Islet precursor cell (in vitro differentiated cells): Measurements from ENCODE around the gene RFX7.
"Not testable (repeated sequence)": the region's sequence is repeated elsewhere in the genome, so short reads cannot be mapped to it uniquely, and the experiment has no call there.

ENCODE experiments used
- DNase-seq: peaks from one replicate; pipeline ENCODE4 v3.0.0-alpha.2; 2018

Gene RFX7

GRCh38 chr15:56205061-56205876, 38.4 kb downstream of the RFX7 start:
- no peak for DNase-seq

GRCh38 chr15:56203312-56203922, 40.3 kb downstream of the RFX7 start:
- not testable (repeated sequence) for DNase-seq

GRCh38 chr15:56202701-56203100, 41.0 kb downstream of the RFX7 start:
- no peak for DNase-seq

- DNase-seq: no peak
Observed at GRCh38 chr15:56199038-56199437, 44.6 kb downstream of the RFX7 start.

- DNase-seq: no peak
Observed at GRCh38 chr15:56194035-56194434, 49.6 kb downstream of the RFX7 start.

- DNase-seq: no peak
Observed at GRCh38 chr15:56192659-56193442, 50.8 kb downstream of the RFX7 start.

GRCh38 chr15:56187665-56188064, 56.0 kb downstream of the RFX7 start:
- no peak for DNase-seq

- DNase-seq: no peak
Observed at GRCh38 chr15:56185980-56186379, 57.7 kb downstream of the RFX7 start.

GRCh38 chr15:56184516-56184915, 59.2 kb downstream of the RFX7 start:
- DNase-seq: no peak

GRCh38 chr15:56180851-56181250, 62.8 kb downstream of the RFX7 start:
- DNase-seq: no peak

- DNase-seq: no peak
Observed at GRCh38 chr15:56176996-56177395, 66.7 kb downstream of the RFX7 start.

- DNase-seq: no peak
Observed at GRCh38 chr15:56175788-56176187, 67.9 kb downstream of the RFX7 start.

- no peak for DNase-seq
Observed at GRCh38 chr15:56174649-56175048, 69.0 kb downstream of the RFX7 start.

GRCh38 chr15:56168394-56168793, 75.3 kb downstream of the RFX7 start:
- DNase-seq: no peak

GRCh38 chr15:56165234-56165633, 78.4 kb downstream of the RFX7 start:
- DNase-seq: no peak

GRCh38 chr15:56160966-56161365, 82.7 kb downstream of the RFX7 start:
- no peak for DNase-seq

- no peak for DNase-seq
Observed at GRCh38 chr15:56156877-56157276, 86.8 kb downstream of the RFX7 start.

- DNase-seq: not testable (repeated sequence)
Observed at GRCh38 chr15:56155278-56155677, 88.4 kb downstream of the RFX7 start.

GRCh38 chr15:56154768-56155167, 88.9 kb downstream of the RFX7 start:
- DNase-seq: not testable (repeated sequence)

GRCh38 chr15:56150204-56150603, 93.5 kb downstream of the RFX7 start:
- DNase-seq: no peak

- DNase-seq: no peak
Observed at GRCh38 chr15:56148064-56148463, 95.6 kb downstream of the RFX7 start.

GRCh38 chr15:56146756-56147155, 96.9 kb downstream of the RFX7 start:
- DNase-seq: no peak

GRCh38 chr15:56128081-56128480, 115.6 kb downstream of the RFX7 start:
- no peak for DNase-seq

GRCh38 chr15:56126409-56126808, 117.3 kb downstream of the RFX7 start:
- DNase-seq: no peak
